CD4-positive, alpha-beta T cell (primary cell): Measurements from ENCODE around the gene ACYP2. TPM values are rescaled to one million over a fixed set of nuclear protein-coding genes. Genes with fewer than 3 reads are reported as not detected.
"Not testable (repeated sequence)": the region's sequence is repeated elsewhere in the genome, so short reads cannot be mapped to it uniquely, and the experiment has no call there.

ENCODE experiments used
- ATAC-seq: fragments of 200-7000 bp; cut with Tn5 transposase; one replicate; pipeline ENCODE4 v1.10.0; 2022; ENCODE audit warnings: mild to moderate bottlenecking; ENCODE audit not compliant: poor library complexity
- CTCF ChIA-PET: fragments of 350-600 bp; sonication (Branson Sonifier 250); formaldehyde crosslinking; loops from one replicate; lab custom pipeline; 2021; ENCODE audit warnings: antibody characterized with exemption, inconsistent platforms; lab: Charles Lee
- POLR2A ChIA-PET: fragments of 350-600 bp; sonication (Branson Sonifier 250); formaldehyde crosslinking; loops from one replicate; lab custom pipeline; 2021; ENCODE audit warnings: antibody characterized with exemption, inconsistent platforms; lab: Charles Lee
- DNase-seq, 14 experiments: peaks; one replicate each; pipeline ENCODE4 v3.0.0-alpha.2; 2013 to 2020; ENCODE audit warnings: mixed read lengths in 2 of 14
- H3K27ac ChIP-seq, 2 donors: one replicate each; pipeline versions ENCODE4 v1.5.1 to v1.7.0; 2013; ENCODE audit warnings: low read length in 2 of 2, low read depth in 1 of 2, mild to moderate bottlenecking in 1 of 2
- H3K27me3 ChIP-seq, 2 experiments: 1 replicate in 1 of 2; 2 replicates in 1 of 2; pipeline versions ENCODE4 v1.6.1 to v1.7.0; 2013; ENCODE audit warnings: low read length in 2 of 2, control low read depth in 1 of 2, mild to moderate bottlenecking in 1 of 2, moderate library complexity in 1 of 2; ENCODE audit not compliant: insufficient read depth in 2 of 2, control insufficient read depth in 1 of 2
- H3K36me3 ChIP-seq: one replicate; pipeline ENCODE4 v1.6.1; 2013; ENCODE audit warnings: low read length, control low read depth; ENCODE audit not compliant: insufficient read depth
- H3K4me1 ChIP-seq: one replicate; pipeline ENCODE4 v1.6.1; 2013; ENCODE audit warnings: low read length, control low read depth; ENCODE audit not compliant: insufficient read depth
- H3K4me3 ChIP-seq: one replicate; pipeline ENCODE4 v1.5.1; 2013; ENCODE audit warnings: mild to moderate bottlenecking, low read length, moderate library complexity
- H3K9me3 ChIP-seq, 2 experiments: 1 replicate in 1 of 2; 2 replicates in 1 of 2; pipeline versions ENCODE4 v1.6.1 to v1.7.0; 2013; ENCODE audit warnings: low read length in 2 of 2, mild to moderate bottlenecking in 2 of 2, control low read depth in 1 of 2, moderate library complexity in 1 of 2; ENCODE audit not compliant: control insufficient read depth in 1 of 2, insufficient read depth in 1 of 2
- H3K27ac Mint-ChIP-seq: one replicate; pipeline ENCODE4 v1.8.0; 2020; ENCODE audit warnings: mixed read lengths
- H3K27me3 Mint-ChIP-seq: one replicate; pipeline ENCODE4 v1.8.0; 2021; ENCODE audit warnings: mixed read lengths
- H3K36me3 Mint-ChIP-seq: one replicate; pipeline ENCODE4 v1.8.0; 2021; ENCODE audit warnings: low read depth, mixed read lengths
- H3K4me1 Mint-ChIP-seq: one replicate; pipeline ENCODE4 v1.8.0; 2021; ENCODE audit warnings: low read depth, mixed read lengths
- H3K4me3 Mint-ChIP-seq: one replicate; pipeline ENCODE4 v1.8.0; 2020; ENCODE audit warnings: mild to moderate bottlenecking, mixed read lengths
- H3K9me3 Mint-ChIP-seq: one replicate; pipeline ENCODE4 v1.8.0; 2020; ENCODE audit warnings: mixed read lengths
- intact Hi-C, 2 experiments: fragments of 100-400 bp; cut with DNase I in 1 of 2; cut with micrococcal nuclease in 1 of 2; formaldehyde crosslinking; loops; one replicate each; pipeline versions ENCODE4 v1.15.1 to v1.9.0; 2023 to 2025; cut with DNase I, micrococcal nuclease
- total RNA-seq, 174 experiments: library from RNA in 2 of 174; stranded (reverse) in 2 of 174; gene quantifications; one replicate each; pipeline ENCODE4 v1.2.3 and lab custom pipeline; 2021 to 2026
- TF ChIP-seq, protein P1 (sequence below): fragments of 200-600 bp; IDR thresholded peaks from one replicate; pipeline ENCODE4 v1.8.0; 2022; ENCODE audit warnings: antibody characterized with exemption, mild to moderate bottlenecking

ACYP2 gene
- total RNA-seq, 2 experiments from 2014 or later: 9.3 to 10.9 TPM

DNA sequence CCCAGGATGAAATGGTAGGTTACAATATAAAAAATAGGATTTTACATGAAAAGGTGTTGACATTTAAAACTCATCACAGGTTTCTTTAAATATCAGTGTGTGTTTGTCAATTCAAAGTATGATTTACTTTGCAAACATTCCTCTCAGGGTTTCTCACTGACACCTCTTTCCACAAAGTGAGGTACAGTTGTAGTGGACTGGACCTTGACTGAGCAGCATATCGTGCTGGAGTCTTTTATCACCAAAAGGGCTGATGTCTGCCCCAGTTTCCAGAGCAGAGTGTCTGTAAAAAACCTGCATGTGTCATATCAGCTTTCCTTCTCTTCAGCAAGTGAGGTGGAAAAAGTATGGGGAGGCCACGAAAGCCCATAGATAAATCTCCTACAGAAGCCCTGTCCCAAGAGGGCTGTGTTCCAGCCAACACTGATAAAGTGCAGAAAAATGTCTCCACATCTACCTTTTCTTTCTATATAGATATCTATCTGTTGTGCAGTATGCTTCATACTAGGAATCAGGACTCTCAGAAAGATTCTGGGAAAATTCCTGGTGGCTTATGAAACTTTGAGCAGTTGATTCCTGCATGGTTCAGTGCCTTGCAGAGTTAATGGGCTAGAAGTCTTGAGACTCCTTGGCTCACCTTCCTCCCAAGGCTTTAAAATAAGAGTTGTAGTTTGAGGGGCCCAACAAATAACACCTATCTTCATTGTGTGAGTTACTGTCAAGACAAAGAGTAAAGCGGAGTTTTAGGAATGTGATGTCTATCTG lies 6.9 kb downstream of the ACYP2 start:
- no peak overlapping the region for H3K4me3 ChIP-seq
- Mint-ChIP-seq H3K36me3 (peaks cover 41% of the 10 kb centered on the region), H3K27me3 (no peaks in the 10 kb centered on the region), H3K27ac (no peak overlapping the region), H3K4me3 (no peak overlapping the region), H3K9me3 (no peaks in the 10 kb centered on the region), H3K4me1 (no peaks in the 10 kb centered on the region)
- H3K36me3 ChIP-seq: peaks cover 4% of the 10 kb centered on the region
- H3K27ac ChIP-seq: no peak overlapping the region
- TF ChIP-seq, protein P1, sequence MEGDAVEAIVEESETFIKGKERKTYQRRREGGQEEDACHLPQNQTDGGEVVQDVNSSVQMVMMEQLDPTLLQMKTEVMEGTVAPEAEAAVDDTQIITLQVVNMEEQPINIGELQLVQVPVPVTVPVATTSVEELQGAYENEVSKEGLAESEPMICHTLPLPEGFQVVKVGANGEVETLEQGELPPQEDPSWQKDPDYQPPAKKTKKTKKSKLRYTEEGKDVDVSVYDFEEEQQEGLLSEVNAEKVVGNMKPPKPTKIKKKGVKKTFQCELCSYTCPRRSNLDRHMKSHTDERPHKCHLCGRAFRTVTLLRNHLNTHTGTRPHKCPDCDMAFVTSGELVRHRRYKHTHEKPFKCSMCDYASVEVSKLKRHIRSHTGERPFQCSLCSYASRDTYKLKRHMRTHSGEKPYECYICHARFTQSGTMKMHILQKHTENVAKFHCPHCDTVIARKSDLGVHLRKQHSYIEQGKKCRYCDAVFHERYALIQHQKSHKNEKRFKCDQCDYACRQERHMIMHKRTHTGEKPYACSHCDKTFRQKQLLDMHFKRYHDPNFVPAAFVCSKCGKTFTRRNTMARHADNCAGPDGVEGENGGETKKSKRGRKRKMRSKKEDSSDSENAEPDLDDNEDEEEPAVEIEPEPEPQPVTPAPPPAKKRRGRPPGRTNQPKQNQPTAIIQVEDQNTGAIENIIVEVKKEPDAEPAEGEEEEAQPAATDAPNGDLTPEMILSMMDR: no peak
- intact Hi-C loops: no loop called here
- POLR2A ChIA-PET: no interaction called here
- peaks cover 0 to 6% of the 10 kb centered on the region in 2 experiments for H3K9me3 ChIP-seq
- CTCF ChIA-PET: no interaction called here
- DNase-seq (no peak), ATAC-seq (no peak)
- no peaks in the 10 kb centered on the region for H3K27me3 ChIP-seq
- no peaks in the 10 kb centered on the region for H3K4me1 ChIP-seq

DNA sequence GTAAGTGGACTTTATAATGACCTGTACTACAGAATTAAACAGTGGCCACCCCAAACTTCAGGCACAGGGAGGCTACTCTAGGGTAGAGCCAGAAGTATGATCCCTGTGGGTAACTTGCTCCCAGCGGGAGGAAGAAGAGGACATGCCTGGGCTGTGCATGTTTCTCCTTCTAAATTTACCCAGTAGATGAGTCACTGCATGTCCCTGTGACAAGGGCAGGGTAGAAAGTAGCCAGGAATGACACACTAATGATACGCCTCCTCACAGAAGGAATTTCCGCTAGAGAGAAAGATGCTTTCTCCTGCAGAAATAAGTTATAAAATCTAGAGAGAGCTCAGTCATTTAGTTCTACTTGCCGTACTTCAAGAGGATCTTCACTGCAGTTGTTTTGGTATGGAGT lies 7.5 kb downstream of the ACYP2 start:
- CTCF ChIA-PET: no interaction called here
- Histone ChIP-seq H3K4me3 (no peak overlapping the region), H3K27ac (no peak overlapping the region), H3K27me3 (no peaks in the 10 kb centered on the region), H3K9me3 (peaks cover 0 to 6% of the 10 kb centered on the region in 2 experiments), H3K36me3 (peaks cover 4% of the 10 kb centered on the region), H3K4me1 (no peaks in the 10 kb centered on the region)
- Mint-ChIP-seq H3K4me3 (no peak overlapping the region), H3K27ac (no peak overlapping the region), H3K9me3 (no peaks in the 10 kb centered on the region), H3K36me3 (peaks cover 38% of the 10 kb centered on the region), H3K4me1 (no peaks in the 10 kb centered on the region), H3K27me3 (no peaks in the 10 kb centered on the region)
- TF ChIP-seq, protein P1: no peak
- DNase-seq (no peak), ATAC-seq (no peak)
- intact Hi-C loops: no loop called here
- POLR2A ChIA-PET: no interaction called here

DNA sequence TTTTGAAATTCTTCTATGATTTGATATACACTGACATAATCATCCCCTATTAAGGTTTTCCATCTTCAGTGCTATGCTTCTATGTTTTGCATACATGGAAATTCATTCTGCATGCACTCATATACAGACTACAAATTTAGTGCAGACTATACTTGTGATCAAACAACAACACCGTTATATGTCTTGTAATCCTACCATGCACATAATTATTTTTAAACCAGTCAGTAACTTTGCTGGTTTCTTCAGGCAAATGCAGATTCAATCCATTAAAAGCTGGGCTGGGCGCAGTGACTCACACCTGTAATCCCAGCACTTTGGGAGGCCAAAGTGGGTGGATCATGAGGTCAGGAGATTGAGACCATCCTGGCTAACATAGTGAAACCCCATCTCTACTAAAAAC lies 11.8 kb downstream of the ACYP2 start:
- H3K9me3 ChIP-seq, H3K36me3 ChIP-seq, ATAC-seq, H3K9me3 Mint-ChIP-seq, H3K27me3 Mint-ChIP-seq, H3K4me1 ChIP-seq, H3K27me3 ChIP-seq, DNase-seq, CTCF ChIA-PET, POLR2A ChIA-PET, H3K4me3 ChIP-seq, H3K4me3 Mint-ChIP-seq, H3K27ac Mint-ChIP-seq, H3K36me3 Mint-ChIP-seq, intact Hi-C loops, H3K27ac ChIP-seq, H3K4me1 Mint-ChIP-seq: not testable (repeated sequence)

DNA sequence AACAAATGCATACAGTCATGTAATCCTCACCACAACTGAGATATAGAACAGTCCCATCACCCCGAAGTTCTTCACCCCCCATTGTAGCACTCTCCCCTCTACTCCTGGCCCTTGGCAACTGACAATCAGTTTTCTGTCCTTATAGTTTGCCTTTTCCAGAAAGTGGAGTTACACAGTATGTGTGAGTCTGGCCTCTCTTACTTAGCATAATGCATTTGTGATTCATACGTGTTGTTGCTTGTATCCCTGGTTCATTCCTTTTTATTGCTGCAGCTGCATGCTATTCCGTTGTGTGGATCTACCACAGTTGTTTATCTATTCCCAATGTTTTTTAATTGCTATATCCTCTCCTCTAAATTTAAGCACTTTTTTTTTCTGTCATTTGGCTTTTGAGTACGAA lies 17.6 kb downstream of the ACYP2 start:
- no peak for ATAC-seq
- no peak overlapping the region for H3K27ac ChIP-seq

More for the DNA sequence above, 17.6 kb downstream of the ACYP2 start:
- no peaks in the 10 kb centered on the region for H3K36me3 ChIP-seq
- Mint-ChIP-seq H3K4me3 (no peak overlapping the region), H3K27me3 (no peaks in the 10 kb centered on the region), H3K9me3 (no peaks in the 10 kb centered on the region), H3K4me1 (no peaks in the 10 kb centered on the region), H3K36me3 (peaks cover 7% of the 10 kb centered on the region), H3K27ac (no peak overlapping the region)
- TF ChIP-seq, protein P1: no peak
- H3K4me3 ChIP-seq: no peak overlapping the region
- no peaks in the 10 kb centered on the region for H3K27me3 ChIP-seq
- no peaks in the 10 kb centered on the region for H3K9me3 ChIP-seq
- POLR2A ChIA-PET: no interaction called here
- intact Hi-C loops: no loop called here
- no peaks in the 10 kb centered on the region for H3K4me1 ChIP-seq
- CTCF ChIA-PET: no interaction called here
- no peak for DNase-seq
